Measurements from ENCODE around the gene C11orf98. TPM values are rescaled to one million over a fixed set of nuclear protein-coding genes. Genes with fewer than 3 reads are reported as not detected.

C11orf98 gene
- total RNA-seq, 1 experiment from 2014 or later, result 154 TPM

GRCh38 chr11:62621567-62622470, 43.2 kb downstream of the C11orf98 start, which contains the start of gene B3GAT3 (continued):
- TF ChIP-seq, protein P1, sequence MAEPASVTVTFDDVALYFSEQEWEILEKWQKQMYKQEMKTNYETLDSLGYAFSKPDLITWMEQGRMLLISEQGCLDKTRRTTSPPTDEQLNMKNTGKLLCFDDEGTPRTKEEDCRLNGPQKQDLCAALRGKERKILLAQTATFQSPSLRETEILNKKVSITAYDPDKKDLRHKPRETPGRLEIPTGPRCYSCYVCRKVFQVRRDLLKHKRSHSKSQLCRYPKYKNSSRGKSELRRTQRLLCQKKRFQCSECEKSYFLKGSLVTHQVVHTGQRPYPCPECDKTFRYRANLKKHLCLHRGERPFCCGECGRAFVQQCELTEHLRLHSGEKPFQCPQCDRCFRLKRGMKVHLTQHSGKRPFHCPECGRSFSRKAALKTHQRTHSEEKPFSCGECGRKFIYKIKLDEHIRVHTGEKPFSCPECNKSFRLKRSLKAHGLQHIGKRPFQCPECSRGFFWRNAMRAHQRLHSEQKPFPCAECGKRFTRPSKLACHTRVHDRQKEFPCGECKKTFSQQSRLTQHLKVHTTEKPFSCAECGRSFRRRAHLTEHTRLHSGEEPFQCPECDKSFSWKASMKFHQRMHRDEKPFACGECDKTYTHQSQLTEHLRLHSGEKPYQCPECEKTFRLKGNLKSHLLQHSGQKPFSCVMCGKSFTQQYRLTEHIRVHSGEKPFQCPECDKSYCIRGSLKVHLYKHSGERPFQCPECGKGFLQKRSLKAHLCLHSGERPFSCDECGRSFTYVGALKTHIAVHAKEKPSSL (CRISPR knock-in tag; conservative IDR thresholded peaks at IDR 0.05), result no peak
- TF ChIP-seq IRF1 (CRISPR knock-in tag; IDR thresholded peaks at IDR 0.05) (no peak), CTCF (IDR thresholded peaks at IDR 0.05) (no peak), EMX1 (CRISPR knock-in tag; IDR thresholded peaks at IDR 0.05) (no peak), NR2C2 (CRISPR knock-in tag; IDR thresholded peaks at IDR 0.05) (no peak), NFATC4 (CRISPR knock-in tag; IDR thresholded peaks at IDR 0.05) (0 out of 2 replicates have a peak, but pooled peaks have one; percentile 5), TEAD4 (CRISPR knock-in tag; IDR thresholded peaks at IDR 0.05) (no peak), ZNF121 (CRISPR knock-in tag; IDR thresholded peaks at IDR 0.05) (no peak), ZBTB43 (CRISPR knock-in tag; IDR thresholded peaks at IDR 0.05) (0 out of 2 replicates have a peak, but pooled peaks have one; percentile 47), MYBL2 (CRISPR knock-in tag; IDR thresholded peaks at IDR 0.05) (no peak), SMAD3 (CRISPR knock-in tag; IDR thresholded peaks at IDR 0.05; ENCODE audit: borderline replicate concordance) (peak; percentile 69; the same call in 1 of the 2 replicates), NR1H2 (CRISPR knock-in tag; IDR thresholded peaks at IDR 0.05) (no peak), IRF2 (CRISPR knock-in tag; IDR thresholded peaks at IDR 0.05; ENCODE audit: borderline replicate concordance, low read depth) (no peak), ZNF671 (CRISPR knock-in tag; IDR thresholded peaks at IDR 0.05) (no peak), FOXJ3 (CRISPR knock-in tag; IDR thresholded peaks at IDR 0.05; ENCODE audit: borderline replicate concordance) (no peak), TCF7 (CRISPR knock-in tag; IDR thresholded peaks at IDR 0.05; ENCODE audit: low read depth) (no peak), ZNF263 (CRISPR knock-in tag; IDR thresholded peaks at IDR 0.05; ENCODE audit: low read depth) (no peak), ZNF512 (CRISPR knock-in tag; IDR thresholded peaks at IDR 0.05; ENCODE audit: borderline replicate concordance) (no peak), ZNF396 (CRISPR knock-in tag; IDR thresholded peaks at IDR 0.05; ENCODE audit: borderline replicate concordance) (no peak)
- TF ChIP-seq, protein P2, sequence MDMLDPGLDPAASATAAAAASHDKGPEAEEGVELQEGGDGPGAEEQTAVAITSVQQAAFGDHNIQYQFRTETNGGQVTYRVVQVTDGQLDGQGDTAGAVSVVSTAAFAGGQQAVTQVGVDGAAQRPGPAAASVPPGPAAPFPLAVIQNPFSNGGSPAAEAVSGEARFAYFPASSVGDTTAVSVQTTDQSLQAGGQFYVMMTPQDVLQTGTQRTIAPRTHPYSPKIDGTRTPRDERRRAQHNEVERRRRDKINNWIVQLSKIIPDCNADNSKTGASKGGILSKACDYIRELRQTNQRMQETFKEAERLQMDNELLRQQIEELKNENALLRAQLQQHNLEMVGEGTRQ (CRISPR knock-in tag; IDR thresholded peaks at IDR 0.05), result peak; percentile 83
- TF ChIP-seq, protein P3, sequence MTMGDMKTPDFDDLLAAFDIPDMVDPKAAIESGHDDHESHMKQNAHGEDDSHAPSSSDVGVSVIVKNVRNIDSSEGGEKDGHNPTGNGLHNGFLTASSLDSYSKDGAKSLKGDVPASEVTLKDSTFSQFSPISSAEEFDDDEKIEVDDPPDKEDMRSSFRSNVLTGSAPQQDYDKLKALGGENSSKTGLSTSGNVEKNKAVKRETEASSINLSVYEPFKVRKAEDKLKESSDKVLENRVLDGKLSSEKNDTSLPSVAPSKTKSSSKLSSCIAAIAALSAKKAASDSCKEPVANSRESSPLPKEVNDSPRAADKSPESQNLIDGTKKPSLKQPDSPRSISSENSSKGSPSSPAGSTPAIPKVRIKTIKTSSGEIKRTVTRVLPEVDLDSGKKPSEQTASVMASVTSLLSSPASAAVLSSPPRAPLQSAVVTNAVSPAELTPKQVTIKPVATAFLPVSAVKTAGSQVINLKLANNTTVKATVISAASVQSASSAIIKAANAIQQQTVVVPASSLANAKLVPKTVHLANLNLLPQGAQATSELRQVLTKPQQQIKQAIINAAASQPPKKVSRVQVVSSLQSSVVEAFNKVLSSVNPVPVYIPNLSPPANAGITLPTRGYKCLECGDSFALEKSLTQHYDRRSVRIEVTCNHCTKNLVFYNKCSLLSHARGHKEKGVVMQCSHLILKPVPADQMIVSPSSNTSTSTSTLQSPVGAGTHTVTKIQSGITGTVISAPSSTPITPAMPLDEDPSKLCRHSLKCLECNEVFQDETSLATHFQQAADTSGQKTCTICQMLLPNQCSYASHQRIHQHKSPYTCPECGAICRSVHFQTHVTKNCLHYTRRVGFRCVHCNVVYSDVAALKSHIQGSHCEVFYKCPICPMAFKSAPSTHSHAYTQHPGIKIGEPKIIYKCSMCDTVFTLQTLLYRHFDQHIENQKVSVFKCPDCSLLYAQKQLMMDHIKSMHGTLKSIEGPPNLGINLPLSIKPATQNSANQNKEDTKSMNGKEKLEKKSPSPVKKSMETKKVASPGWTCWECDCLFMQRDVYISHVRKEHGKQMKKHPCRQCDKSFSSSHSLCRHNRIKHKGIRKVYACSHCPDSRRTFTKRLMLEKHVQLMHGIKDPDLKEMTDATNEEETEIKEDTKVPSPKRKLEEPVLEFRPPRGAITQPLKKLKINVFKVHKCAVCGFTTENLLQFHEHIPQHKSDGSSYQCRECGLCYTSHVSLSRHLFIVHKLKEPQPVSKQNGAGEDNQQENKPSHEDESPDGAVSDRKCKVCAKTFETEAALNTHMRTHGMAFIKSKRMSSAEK (CRISPR knock-in tag; IDR thresholded peaks at IDR 0.05; ENCODE audit: borderline replicate concordance), result no peak
- TF ChIP-seq, protein P4, sequence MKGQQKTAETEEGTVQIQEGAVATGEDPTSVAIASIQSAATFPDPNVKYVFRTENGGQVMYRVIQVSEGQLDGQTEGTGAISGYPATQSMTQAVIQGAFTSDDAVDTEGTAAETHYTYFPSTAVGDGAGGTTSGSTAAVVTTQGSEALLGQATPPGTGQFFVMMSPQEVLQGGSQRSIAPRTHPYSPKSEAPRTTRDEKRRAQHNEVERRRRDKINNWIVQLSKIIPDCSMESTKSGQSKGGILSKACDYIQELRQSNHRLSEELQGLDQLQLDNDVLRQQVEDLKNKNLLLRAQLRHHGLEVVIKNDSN (CRISPR knock-in tag; IDR thresholded peaks at IDR 0.05), result peak; percentile 80

Data from WTC11 (cell line).